HG02973 (cell line): ENCODE results near the gene KLHL26.

Source experiments
- ATAC-seq: cut with Tn5 transposase; IDR thresholded peaks from one replicate; pipeline ENCODE4 v1.9.1; 2021; ENCODE audit warnings: moderate library complexity; ENCODE audit not compliant: unreplicated experiment

KLHL26 gene

GRCh38 chr19:18601875-18602274 is 35.0 kb upstream of the KLHL26 start:
- ATAC-seq = no peak

GRCh38 chr19:18603255-18603957 is 33.4 kb upstream of the KLHL26 start:
- no peak for ATAC-seq

- ATAC-seq = no peak
These were observed 32.6 kb upstream of the KLHL26 start for GRCh38 chr19:18603958-18604819.

GRCh38 chr19:18604820-18605159 is 32.0 kb upstream of the KLHL26 start:
- no peak for ATAC-seq

GRCh38 chr19:18605196-18605545 is 31.7 kb upstream of the KLHL26 start:
- no peak for ATAC-seq

GRCh38 chr19:18605546-18606280 is 31.1 kb upstream of the KLHL26 start:
- no peak for ATAC-seq

GRCh38 chr19:18606281-18607225 is 30.3 kb upstream of the KLHL26 start, which contains the start of gene CRLF1:
TSS of gene CRLF1 (minus strand) at chr19:18606799. CDS start at chr19:18606656, 143 bp downstream.
- no peak for ATAC-seq

- no peak for ATAC-seq
These were observed 29.4 kb upstream of the KLHL26 start for GRCh38 chr19:18607226-18608101.

GRCh38 chr19:18608102-18608804 is 28.6 kb upstream of the KLHL26 start:
- ATAC-seq = no peak

- ATAC-seq = no peak
These were observed 27.8 kb upstream of the KLHL26 start for GRCh38 chr19:18608805-18609716.

GRCh38 chr19:18609717-18610051 is 27.1 kb upstream of the KLHL26 start:
- ATAC-seq = no peak

- no peak for ATAC-seq
These were observed 26.6 kb upstream of the KLHL26 start for GRCh38 chr19:18610245-18610555.

GRCh38 chr19:18610556-18611326 is 26.1 kb upstream of the KLHL26 start:
- no peak for ATAC-seq

GRCh38 chr19:18611327-18612050 is 25.3 kb upstream of the KLHL26 start:
- no peak for ATAC-seq

- no peak for ATAC-seq
These were observed 24.6 kb upstream of the KLHL26 start for GRCh38 chr19:18612051-18612771.
